Stimulated activated CD8-positive, alpha-beta memory T cell treated with anti-CD3 and anti-CD28 coated beads, Interleukin-12 subunit alpha, Interleukin-12 subunit beta, amount 100 ng/mL, for 24 hours (primary cell): ENCODE data around the gene SIGMAR1.
A peak's percentile ranks its signal among the peaks of the same experiment; 100 is the strongest.

Experiments
- DNase-seq: peaks from one replicate; pipeline ENCODE4 v3.0.0-alpha.2; 2020; ENCODE audit errors: extremely low read depth

Gene SIGMAR1

DNA sequence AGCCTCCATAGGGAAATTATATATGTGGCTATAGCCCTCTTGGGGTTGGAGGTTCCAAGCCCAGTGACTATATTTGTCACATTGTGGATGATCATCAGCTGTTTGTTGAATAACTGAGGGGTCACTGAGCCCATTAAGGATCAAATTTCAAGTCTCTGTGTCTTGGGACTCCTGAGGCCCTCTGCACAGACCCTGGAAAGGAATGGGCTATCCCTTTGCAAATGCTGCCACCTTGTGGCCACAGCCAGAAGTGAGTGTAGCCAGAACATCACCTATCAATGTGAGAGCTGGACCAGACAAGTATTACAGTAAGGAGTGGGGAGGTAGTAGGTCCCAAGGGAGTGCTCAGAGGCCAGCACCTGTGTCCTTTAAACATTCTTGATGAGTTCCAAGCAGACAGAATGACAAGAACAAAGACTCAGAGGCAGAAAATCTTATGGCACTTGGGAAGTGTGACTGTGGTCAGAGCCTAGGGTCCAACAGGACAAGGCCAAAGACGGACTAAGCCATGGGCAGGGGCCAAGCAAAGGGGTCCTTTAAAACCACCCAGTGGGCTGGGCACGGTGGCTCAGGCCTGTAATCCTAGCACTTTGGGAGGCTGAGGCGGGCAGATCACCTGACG is 33.9 kb downstream of the SIGMAR1 start:
- peak; percentile 49 for DNase-seq

DNA sequence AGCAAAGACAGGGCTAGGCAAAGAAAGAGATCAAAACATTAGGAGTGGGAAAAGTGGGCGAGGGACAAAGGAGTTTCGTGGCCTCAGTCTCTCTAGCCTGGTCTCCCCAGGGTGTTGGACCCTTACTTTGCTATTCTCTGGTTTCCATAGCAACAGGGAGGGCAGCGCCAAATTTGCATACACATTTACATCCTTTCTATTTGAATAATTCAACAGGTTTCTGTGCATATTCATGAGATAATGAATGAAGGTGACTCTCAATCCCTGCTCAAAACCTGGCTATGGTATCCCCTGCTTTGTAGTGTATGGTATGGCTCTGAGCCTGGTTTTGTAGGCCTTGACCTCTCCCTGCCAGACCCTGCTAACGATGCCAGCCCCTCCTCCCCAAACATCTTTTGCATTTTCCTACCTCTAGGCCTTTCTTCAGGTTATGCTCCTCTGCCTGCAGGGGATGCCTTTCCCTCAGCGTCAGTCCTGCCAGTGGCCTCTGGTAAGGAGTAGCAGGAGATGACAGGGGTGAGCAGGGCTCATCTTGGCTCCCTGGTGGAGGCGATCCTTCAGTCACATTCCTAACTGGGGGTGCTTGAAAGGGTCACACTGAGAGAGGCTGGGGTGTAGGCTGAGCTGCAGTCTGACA is 35.5 kb downstream of the SIGMAR1 start:
- DNase-seq = no peak

DNA sequence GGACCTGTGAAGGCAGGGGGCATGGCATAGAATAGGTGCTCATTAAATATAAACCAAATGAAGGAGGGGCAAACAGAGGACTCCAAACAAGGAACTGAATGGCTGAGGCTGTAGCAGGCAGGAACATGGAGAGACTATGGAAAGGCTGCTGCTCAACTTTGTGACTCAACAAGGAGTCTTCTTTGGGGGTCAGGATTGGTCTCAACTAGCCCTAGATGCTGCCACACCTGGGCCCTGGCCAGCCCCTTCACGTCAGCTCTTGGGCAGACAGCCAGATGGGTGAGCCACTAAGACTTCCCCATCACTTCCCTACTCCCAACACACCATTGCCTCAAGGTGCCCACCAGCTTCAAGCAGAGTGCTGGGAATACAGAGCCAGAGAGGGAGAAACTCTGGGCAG is 36.7 kb downstream of the SIGMAR1 start:
- no peak for DNase-seq

DNA sequence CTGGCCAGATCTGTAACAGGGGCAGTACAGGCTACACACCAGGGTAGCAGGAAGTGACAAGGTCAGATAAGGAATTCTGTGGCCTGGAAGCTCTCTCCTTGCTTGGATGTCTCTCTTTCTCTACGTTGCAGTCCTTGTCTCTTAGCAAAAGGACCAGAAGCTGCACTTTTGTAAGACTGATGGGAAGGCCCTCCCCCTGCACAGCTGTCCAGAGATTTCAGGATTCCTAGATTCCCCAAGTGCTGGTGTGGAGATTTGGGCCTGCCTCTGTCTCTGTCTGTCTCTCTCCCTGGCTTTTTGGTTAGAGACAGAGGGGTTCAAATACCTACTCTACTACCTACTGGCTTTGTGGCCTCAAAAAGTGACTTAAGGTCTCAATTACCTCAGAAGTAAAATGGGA is 38.0 kb downstream of the SIGMAR1 start:
- DNase-seq = no peak

DNA sequence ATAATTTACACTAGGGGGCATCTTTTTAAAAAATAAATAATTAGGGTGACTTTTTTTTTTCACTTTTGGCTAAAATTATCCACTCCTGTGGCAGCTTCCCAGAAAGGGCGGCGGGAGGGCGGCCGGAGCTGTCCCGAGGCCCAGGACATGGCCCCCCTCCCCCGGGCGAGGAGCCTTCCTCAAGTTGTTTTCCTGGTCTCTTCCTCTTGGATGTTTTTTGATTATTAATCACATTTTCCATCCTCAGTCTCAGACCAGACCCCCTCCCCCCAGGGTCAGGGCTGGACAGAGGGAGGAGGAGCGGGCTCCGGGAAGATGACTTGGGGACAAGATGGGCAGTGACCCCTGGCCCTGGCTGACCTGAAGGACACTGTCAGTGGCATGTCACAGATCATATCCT is 43.4 kb downstream of the SIGMAR1 start:
- DNase-seq = no peak

DNA sequence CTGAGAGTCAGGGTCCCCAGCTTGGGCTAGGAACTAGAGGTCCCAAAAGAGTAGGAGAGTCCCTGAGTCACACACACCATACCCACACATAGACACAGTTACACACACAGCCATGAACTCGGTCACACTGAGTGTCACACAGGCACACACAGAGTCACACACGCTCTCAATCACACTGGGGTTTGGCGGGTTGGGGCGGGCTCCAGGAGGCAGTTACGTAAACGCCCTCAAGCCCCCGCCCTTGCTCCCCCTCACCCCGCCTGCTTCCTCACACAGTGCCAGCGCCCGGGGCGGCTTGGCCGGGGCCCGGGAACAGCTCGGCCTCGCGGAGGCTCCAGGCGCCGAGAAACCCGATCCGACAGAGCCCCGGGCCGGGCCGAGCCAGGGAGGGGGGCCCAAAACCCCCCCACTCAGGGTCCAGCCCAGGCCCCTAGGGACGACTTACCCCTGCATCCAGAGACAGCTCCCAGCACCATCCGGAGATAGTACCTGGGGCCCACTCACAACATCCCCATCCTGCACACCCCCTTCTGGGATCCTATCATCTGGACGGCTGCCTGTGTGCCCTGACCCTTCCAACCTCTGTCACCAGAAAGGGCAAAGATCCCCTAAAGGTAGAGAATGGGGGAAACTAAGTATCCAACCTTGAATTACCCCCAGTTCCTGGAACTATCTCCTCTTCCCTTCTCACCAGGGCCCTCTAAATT is 44.5 kb downstream of the SIGMAR1 start:
- no peak for DNase-seq

DNA sequence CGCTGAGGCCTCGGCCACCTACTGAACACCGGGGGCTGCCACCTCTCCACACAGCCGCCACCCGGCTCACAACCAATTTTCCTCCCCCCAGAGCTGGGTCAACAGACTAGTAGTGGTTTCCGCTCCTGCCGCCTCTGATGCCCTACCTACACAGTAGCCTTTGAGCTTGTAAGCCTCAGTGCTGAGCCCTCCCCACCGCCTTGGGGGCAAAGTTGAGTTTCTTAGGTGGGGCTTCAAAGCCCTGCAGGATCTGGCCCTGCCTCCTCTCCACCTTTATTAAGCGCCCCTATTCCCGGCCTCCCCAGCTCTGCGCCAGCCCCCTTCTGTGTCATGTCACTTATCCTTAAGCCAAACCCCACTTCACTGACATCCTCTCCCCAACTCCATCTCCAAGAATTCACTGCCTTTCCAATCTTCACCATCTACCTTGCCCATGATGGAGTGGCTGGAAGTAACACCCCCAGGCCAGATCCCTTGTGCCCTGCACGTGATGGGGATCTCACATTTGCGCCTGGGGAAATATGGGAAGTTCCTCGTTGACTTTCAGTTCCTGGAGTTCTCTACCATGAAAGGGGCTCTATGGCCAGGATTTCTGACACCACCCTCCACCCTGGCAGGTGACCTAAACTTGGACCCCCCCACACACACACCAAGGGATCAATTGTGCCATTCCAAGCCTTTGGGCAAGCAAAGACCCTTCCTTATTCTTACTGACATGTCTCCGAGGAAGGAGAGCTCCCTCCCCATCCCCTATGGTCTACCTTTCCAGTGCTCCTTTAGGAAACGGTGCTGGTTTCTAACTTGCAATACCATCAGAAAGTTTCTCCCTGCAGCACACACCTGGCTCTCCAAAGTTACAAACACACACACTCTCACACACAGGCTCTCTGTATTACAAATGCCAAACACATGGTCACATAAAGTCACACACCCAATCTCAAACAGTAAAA is 45.4 kb downstream of the SIGMAR1 start:
- DNase-seq = no peak

DNA sequence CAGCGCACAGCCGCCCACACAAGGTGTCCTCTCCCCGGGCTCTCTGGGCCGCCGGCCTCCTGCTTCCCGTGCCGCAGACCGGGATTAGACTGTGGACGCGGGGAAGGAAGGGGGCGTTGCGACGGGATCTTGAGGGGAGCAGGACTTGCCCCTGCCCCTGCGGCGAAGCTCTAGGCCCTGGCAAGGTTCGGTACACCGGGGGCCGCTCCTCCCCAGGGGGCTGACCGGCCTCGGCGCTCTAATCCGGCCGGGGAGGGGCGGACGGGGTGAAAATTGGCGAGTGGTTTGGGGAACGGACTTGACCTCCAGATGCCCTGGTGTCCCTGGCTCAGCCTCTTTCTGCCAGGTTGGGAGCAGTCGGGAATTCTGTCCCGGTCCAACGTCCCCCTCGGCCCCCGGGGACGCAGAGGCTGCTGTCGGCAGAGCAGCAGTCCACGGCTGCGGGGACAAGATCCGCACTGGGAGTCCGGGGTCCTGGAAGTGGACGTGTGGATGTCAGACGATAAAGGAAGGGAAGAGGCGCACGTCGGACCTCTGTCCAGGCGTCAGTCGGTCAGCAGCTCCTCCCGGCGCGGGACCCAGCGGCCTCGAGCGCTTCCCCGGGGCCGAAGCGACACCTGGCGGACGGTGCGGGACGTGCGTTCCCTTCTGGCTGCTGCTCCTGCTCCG is 46.2 kb downstream of the SIGMAR1 start:
- DNase-seq = peak; percentile 43

DNA sequence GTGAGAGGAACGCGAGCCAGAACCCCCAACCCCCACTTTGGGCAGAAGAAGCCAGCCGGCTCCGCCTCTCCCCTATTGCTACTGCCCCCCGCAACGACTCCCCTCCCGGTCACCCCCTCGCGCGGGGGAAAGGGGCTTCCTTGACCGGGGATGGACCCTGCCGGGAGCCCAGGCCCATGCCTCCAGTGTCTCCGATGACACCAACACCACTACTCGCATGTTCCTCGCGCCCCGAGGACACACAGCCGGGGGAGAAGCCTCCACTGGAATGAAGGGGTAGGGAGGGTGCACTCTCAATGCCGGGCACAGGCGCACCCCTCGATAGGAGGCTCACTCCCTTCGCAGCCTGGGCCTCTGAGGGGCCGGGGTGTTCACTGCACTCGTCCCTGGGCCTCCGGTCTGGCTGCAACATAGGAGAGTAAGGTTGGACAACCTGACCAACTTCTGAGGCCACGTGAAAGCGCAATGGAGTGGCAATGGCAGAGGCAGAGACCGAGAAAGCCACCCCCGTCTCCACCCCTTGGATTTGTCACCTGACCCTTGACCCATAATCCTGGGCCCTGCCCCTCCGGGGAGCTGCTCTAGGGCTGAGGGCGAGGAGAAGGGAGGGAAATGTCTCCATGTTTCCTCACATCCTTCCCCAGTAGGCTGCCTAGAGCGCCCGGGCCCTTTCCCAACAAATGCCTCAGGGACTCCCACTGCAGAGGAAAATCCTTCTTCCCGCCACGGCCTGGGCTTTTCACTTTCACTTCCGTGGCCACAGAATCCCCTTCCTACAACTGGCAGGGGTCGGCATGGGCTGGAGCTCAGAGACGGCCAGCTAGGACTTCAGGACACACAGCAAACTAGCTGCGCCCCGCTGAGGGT is 47.0 kb downstream of the SIGMAR1 start:
- no peak for DNase-seq

DNA sequence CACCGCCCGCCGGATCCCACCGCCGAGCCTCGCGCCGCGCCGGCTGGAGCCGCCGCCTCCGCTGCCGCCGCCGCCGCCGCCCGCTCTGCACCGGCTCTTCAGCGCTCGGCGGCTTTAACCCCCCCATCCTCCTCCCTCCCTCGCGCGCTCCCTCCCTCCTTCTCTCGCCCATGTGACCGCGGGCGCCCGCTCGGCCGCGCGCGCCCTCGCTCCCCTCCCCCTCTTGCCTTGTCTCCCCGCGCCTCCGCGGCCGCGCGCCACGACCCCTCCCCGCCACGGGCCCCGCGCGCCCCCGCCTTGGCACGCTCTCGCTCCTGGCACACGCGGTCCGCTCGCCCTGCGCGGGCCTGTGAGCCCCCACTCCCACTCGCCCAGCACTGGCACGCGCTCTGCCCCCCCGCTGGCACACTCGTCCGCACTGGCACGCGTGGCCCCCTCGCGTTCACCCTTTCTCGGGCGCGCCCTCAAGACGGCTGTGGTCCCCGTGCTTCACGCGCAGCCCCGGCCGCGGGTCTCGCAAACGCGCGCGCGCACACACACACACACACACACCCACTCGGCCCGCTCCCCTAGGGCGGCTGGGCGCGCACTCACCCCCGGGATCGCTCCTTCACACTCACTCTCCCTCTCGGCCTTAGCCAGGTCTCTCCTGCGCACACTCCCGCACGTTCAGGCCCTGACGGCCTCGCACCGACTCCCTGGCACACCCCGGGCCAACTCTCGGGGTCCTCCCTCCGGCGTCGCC is 47.8 kb downstream of the SIGMAR1 start, which contains the start of gene CNTFR:
Gene CNTFR (minus strand): TSS at position 89 of the 745 bp plus-strand sequence. CDS start 20,743 bp downstream, outside the sequence.
- DNase-seq = no peak

DNA sequence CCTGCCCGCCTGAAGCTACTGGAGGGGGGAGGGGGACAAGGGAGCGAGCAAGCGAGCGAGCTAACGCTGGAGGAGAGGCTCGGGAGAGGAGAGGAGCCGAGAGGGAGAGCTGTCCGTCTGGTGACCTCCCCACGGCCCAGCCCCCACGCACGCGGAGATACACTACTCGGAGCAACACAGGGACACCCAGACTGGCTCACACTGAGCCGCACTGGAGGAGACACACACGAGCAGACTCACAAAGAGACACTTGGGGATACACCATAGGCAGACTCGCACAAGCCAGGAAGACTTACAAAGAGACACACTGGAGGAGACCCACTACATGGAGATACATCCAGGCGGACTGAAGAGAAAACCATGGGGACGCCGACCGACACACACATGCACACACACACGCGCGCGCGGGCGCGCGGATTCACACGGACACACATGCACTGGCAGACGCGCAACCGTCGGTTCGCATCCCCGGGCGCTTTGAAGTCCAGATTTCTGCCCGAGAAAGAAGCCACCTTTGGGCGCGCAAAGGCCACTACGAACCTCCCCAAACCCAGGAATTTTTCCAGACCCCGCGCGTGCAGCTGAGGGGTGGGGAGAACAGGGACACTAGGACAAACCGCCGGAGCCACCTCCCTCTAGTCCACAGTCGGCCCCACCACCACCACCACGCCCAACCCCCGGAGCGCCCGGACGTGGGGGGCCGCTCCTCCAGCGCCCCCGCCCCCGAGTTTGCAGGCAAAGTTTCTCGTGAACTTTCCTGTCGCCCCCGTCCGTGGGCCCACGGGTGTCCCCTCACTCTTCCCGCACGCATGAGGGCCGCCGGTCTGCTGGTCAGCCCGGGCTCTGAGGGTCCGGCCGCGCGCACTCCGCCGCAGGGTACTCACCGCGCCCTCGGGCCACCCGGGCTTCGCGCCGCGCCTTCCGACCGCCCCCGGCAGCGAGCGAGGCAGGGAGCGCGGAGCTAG is 48.6 kb downstream of the SIGMAR1 start:
- no peak for DNase-seq

DNA sequence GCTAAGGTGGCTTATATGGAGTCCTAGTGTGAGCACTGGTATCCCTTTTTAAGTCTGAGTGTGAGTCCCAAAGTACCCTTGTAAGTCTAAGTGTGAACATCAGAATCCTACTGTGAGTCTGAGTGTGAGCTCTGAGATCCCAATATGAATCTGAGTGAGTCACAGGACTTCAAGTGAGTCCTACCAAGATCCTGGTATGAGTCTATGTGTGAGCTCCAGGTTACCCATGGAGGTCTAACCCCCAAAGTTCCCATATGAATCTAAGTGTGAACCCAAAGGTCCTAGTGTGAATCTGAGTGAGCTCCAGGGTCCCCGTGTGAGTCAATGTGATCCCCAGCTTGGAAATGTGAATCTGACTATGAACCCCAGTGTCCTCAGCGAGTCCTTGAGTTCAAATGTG is 50.3 kb downstream of the SIGMAR1 start:
- DNase-seq = no peak

DNA sequence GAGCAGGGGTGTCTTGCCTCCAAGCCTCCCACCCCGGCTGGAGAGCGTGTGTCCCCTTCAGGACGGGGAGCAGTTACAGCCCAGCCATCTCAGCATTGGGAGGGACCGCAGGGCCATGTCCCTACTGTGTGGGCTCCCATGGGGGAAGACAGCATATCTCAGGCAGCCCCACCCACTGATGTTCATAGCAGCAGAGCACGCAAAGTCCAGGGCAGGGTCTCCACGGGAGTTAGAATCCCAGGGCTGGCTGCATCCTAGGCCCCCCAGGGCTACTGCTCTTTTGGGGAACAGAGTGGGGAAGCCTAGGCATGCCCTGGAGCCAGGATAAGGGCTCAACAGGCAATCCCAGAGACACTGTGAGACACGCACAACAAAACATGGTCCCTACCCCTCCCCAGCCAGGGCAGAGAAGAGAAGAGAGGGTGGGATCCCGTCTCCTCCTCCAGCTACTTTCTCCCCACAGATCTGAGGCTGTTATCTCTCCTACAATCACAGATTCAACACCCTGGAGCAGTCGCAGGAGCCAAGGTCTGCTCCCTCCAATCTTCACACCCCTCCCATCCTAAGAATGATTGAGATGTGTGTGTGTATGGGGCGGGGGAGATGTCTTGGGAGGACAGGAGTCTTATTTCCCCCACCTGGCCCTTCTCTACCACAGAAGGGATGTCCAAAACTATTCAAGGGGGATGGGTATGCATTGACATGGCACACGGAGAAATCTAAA is 51.5 kb downstream of the SIGMAR1 start:
- DNase-seq = no peak

DNA sequence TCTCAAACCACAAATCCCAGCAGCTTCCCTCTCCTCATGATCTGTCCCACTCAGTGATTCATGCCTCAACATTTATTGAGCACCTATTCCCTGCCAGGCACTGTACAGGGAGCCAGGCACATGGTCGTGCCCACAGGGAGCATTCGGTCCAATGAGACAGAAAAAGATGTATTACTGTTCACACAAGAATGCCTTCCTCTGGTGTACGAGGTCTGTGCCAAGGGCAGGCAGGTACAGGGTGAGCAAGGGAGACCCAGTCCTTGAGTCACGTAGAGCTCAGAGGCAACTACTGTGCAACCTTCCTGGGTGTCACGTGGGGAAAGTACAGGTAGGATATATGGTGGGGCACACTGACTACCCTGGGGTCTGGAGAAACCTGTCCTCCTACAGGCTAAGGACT is 52.6 kb downstream of the SIGMAR1 start:
- DNase-seq = no peak
